SIG-M5 treated with dmso at 0.1 percent for 504 hours (cell line): ENCODE measurements around the gene AKIRIN2.

Source experiments
- DNase-seq: peaks from one replicate; lab custom pipeline; 2025; ENCODE audit not compliant: unreplicated experiment; lab: John Stamatoyannopoulos, UW

Gene AKIRIN2

DNA sequence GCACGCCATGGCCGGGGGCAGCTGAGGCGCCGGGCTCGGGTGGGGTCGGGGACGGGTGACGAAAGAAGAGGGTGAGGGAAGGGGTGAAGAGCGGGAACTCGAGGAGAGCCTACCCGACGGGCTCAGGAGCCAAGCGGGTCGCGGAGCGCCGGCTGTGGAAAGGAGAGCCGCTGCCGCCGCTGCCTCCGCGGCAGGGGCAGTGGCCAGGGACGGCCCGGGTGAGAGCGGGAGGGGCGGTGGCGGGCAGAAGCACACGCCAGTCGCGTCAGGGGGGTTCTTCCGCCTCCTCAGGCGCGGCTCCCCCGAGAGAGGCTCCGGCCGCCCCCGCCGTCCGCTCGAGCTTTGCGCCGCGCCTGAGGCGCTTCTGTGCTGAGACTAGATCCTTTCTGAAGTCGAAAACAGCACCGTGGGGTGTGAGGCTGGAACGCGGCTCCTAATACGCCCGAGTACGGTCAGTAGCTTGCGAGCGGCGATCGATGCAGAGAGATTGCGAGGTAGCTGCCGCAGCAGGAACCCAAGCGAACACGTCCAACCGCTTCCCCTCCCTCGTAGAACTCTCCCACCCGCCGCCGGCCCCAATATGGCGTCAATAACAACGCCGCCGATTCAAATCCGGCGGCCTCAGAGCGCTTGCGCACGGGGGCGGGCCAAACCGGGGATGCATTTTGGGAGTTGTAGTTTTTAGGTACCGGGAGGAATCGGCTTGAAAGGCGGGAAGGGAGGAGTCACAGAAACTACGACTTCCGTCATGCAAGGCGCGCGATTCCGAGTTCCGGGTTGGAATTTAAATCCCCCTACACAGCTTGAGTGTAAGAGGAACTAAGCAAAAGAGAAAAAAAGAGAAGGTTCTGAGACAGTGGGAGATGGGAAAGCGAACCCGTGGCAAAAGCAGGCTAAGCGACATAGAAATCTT lies at the start of gene AKIRIN2:
Gene AKIRIN2, minus strand, starts transcription at position 558 of the 913 bp plus-strand sequence. Its CDS starts 549 bp downstream, at position 9.
- peak; percentile 98 for DNase-seq

DNA sequence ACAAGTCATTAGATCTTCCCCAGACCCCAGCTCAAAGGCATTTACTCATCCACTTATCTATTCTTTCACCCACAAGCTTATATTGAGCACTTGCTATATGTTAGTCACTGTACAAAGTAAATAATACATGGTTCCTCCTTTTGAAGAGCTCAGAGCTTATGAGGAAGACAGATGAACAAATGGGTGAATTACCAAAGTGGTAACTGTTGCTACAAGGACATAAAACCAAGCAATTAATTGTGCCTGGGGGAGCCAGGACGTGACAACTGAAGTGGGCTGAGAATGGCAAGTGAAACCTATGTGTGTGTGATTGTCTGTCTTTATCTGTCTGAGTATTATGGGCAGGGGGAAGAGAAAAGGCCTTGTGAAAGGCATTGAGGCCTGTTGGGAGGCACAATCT lies 45.6 kb upstream of the AKIRIN2 start:
- peak; percentile 77 for DNase-seq

DNA sequence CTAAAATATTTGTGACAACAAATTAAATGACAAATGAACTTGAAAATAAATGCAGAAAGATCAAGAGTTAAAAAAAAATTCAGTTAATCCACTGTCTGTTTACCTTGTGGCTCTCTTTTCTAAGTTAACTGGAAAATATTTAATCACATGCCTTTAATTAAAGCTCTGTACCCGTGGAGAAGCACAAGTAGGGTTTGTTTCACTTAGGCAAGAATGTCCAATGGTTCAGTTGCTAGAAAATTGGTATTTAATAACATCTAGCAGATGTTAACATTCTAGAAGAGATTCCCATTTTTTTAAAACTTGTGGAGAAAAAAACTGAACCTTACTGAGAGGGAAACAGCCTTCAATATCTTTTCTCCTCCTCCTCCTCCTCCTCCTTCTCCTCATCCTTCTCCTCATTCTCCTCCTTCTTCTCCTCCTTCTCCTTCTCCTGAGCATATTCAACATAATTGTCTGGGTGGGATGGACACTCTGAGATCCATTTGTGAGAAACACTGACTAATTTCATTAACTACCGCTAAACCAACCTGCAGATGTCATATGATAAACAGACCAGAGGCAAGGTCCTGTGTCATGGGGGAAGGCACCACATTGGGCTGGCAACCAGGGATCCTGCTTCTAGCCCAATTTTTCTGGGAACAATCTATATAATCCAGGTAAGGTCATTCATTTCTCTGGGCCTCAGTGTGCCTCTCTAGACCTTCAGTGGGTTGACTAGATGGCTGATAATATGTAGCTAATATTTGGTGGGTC lies 44.1 kb upstream of the AKIRIN2 start:
- DNase-seq: no peak

GRCh38 chr6:87743454-87743853 lies 41.4 kb upstream of the AKIRIN2 start:
- DNase-seq: no peak

DNA sequence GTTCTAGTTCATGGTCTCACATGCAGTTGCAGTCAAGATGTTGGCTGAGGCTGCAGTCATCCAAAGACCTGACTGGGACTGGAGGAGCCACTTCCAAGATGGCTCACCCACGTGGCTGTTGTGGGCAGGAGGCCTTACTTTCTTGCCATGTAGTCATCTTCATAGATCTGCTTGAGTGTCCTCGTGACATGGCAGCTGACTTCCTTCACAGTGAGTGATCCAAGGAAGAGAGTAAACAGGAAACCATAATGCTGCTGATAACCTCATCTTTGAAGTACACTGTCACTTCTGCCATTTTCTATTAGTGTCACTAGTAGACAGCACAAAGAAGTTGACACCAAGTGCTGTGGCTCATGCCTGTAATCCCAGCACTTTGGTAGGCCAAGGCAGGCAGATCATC lies 40.1 kb upstream of the AKIRIN2 start:
- no peak for DNase-seq

DNA sequence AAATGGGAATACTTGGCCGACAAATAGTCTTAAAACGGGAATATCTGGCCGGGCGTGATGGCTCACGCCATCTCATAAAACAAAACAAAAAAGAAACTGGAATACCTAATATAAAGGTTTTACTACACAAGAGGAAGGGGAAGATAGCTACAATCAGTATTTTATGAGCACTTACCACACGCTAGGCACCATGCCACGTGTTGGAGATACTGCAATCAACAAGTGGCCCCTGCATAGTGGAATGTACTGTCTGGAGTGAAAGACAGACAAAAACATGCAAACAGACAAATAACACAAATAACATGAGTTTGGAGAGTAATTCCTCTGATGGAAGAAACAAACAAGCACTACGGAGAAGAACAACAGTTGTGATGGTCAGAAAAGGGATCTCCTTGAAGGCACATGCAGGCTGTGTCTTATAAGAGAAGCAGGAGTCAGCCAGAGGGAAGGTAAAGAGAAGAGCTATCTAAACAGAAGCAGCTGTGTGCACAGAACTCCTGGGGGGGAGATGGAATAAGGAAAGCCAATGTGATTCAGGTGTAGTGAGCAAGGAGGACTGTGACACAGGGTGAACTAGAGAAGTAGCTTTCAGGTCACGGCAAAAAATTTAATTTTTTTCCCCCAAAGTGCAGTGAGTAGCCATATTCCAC lies 39.1 kb upstream of the AKIRIN2 start:
- DNase-seq: no peak

DNA sequence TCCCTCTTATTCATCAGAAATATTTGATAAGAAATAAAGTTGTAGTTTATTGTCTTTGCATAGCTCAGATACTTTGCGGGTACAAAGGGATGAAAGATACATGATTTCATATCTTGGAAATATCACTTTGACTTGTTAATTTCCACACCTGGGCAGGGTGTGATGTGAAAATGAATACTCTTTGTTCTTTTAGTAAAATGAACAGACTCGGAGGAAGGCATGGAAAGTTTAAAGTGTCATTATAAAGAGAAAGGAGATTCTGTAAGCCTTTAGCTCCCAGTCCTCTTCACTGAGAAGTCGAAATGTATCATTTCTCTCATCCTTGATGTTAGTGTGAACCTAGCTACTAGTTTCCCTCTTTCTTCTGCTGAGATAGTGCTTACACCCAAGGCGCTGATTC lies 36.7 kb upstream of the AKIRIN2 start:
- no peak for DNase-seq

- no peak for DNase-seq
These were observed 36.0 kb upstream of the AKIRIN2 start for GRCh38 chr6:87738000-87738399.

DNA sequence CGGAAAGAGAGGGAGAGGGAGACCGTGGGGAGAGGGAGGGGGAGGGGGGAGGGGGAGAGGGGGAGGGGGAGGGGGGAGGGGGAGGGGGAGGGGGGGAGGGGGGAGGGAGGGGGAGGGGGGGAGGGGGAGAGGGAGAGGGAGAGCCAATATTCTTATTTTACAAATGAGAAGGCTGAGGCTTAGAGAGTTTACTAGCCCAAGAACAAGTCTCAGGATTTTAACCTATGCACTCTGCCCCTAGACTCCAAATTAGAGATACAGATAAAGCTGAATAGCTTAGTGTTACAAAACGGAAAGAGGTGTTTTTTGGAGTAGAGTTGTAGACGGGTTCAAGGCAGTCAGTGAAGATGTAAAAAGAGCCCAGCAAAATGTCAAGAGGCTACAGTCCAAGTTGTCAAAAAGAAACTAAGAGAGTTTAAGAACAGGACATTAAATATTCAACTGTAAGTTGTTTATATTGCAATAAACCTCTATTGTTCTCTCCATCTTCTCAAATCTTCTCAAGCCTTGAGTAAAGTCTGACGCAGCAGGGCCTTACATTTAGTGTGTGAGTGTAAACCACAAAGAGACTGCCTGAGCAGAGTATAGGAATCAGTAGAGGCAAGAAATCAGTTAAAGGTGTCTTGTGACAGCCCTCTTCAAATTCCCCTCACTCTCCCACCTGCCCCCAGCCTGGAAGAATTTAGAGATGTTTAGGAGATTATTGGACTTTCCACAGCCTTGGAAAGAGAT lies 34.9 kb upstream of the AKIRIN2 start:
- no peak for DNase-seq

GRCh38 chr6:87731818-87732661 lies 30.0 kb upstream of the AKIRIN2 start:
- peak; percentile 99 for DNase-seq

DNA sequence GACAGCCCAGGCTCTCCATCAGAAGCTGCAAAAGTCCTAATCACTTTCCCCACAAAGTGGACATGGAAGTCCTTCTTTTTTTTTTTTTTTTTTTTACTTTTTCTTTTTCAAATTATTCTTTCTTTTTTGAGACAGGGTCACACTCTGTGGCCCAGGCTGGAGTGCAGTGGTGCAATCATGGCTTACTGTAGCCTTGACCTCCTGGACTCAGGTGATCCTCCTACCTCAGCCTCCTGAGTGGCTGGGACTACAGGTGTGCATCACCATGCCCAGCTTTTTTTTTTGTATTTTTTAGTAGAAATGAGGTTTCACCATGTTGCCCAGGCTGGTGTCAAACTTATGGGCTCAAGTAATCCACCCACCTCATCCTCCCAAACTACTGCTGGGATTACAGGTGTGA lies 29.0 kb upstream of the AKIRIN2 start:
- DNase-seq: no peak

DNA sequence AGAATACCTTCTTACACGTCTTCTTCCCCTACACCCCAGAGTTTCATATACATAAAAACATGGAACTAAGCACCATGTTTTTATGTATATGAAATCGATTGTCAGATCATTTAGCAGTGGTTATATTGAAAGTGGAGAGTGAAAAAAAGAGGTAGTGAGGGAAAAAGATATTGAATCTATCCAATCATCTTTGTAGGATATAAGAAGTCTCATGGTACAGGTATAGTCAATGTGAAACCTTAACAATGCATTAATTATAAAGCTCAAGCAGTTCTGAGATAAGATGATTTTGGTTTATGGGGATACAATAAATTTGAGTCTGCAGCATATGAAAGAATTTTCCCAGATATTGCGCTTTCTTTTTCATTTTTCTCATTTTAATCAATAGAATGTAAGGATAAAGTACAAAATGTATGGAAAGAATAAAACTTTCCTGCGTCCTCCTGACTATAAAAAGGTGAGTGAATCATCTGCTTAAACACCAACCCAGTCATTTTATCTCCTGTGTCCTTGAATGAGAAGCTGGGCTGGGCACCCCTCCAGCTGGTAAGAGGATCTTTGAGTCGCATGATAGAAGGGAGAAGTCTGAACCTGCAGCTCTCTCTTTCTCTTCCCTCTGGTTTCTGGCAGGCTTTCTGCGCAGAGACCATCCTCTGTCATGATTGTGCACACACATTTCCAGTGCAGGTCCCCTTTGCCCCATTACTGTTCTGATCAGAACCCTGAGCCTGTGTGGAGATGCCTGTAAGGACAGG lies 28.1 kb upstream of the AKIRIN2 start:
- DNase-seq: peak; percentile 10

GRCh38 chr6:87728706-87729105 lies 26.7 kb upstream of the AKIRIN2 start:
- DNase-seq: no peak

GRCh38 chr6:87724983-87725811 lies 23.2 kb upstream of the AKIRIN2 start:
- DNase-seq: no peak

GRCh38 chr6:87723170-87724078 lies 21.4 kb upstream of the AKIRIN2 start:
- peak; percentile 55 for DNase-seq

DNA sequence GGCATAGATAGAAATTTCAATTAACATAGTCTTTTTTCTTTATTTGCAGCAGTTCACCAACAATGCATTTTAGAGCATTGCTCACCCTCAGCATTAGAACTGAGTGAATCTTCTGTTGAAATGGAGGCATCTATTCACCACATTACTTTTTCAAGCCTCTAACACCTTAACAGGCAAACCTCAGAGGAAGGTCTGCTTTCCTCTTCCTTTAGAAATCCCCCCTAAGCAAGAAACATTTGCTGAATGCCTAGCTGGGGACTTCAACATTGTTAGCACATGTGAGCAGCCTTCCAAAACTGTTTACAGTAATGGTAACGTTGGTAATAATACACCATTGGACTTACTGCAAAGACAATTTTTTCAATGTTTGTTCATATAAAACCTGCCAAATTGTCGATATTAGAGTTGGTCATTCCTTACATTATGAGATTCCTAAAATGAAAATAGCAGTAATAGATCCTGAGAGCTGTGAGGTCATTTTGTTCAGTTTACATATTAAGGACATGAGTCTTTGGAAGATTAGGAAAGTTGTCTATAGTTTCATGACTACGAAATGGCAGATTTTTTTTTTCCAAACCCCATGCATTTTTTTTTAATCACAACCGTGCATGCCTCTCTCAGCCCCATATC lies 20.6 kb upstream of the AKIRIN2 start:
- DNase-seq: no peak

GRCh38 chr6:87721311-87721710 lies 19.3 kb upstream of the AKIRIN2 start:
- DNase-seq: no peak
